Loucy (cell line): Measurements from ENCODE around the gene LTBP1.
"Not testable (repeated sequence)": the region's sequence is repeated elsewhere in the genome, so short reads cannot be mapped to it uniquely, and the experiment has no call there.

Experiments
- H2AFZ ChIP-seq: fragments of 200-600 bp; sonication (generic); 2 replicates; pipeline ENCODE4 v1.6.0; 2016; ENCODE audit warnings: antibody characterized with exemption, mild to moderate bottlenecking, low read length, moderate library complexity
- H3F3A ChIP-seq: fragments of 200-600 bp; 2 replicates; pipeline ENCODE4 v1.6.0; 2016; ENCODE audit warnings: antibody characterized with exemption, low read depth, mild to moderate bottlenecking
- H3K27me3 ChIP-seq: fragments of 200-600 bp; sonication (generic); 2 replicates; pipeline ENCODE4 v1.6.1; 2014; ENCODE audit warnings: low read length, mild to moderate bottlenecking; ENCODE audit not compliant: insufficient read depth, poor library complexity, severe bottlenecking
- H3K36me3 ChIP-seq: fragments of 200-600 bp; sonication (generic); 2 replicates; pipeline ENCODE4 v1.6.1; 2016; ENCODE audit warnings: low read length; ENCODE audit not compliant: insufficient read depth
- H3K4me1 ChIP-seq: fragments of 200-600 bp; sonication (generic); 2 replicates; pipeline ENCODE4 v1.5.1; 2014; ENCODE audit warnings: low read length, mild to moderate bottlenecking; ENCODE audit not compliant: insufficient read depth, poor library complexity, severe bottlenecking
- H3K4me2 ChIP-seq: fragments of 200-600 bp; sonication (generic); 2 replicates; pipeline ENCODE4 v1.6.0; 2014; ENCODE audit warnings: antibody characterized with exemption, low read length, low read depth, mild to moderate bottlenecking; ENCODE audit not compliant: poor library complexity, severe bottlenecking
- H3K4me3 ChIP-seq: fragments of 200-600 bp; sonication (generic); 2 replicates; pipeline ENCODE4 v1.5.1; 2014; ENCODE audit warnings: low read length, mild to moderate bottlenecking, mixed read lengths; ENCODE audit not compliant: poor library complexity, severe bottlenecking
- H3K79me2 ChIP-seq: fragments of 200-600 bp; sonication (generic); 2 replicates; pipeline ENCODE4 v1.6.1; 2014; ENCODE audit warnings: low read length; ENCODE audit not compliant: insufficient read depth
- H3K9ac ChIP-seq: fragments of 200-600 bp; sonication (generic); 2 replicates; pipeline ENCODE4 v1.6.0; 2014; ENCODE audit warnings: mild to moderate bottlenecking, low read depth, low read length, moderate library complexity; ENCODE audit not compliant: poor library complexity, severe bottlenecking
- H3K9me2 ChIP-seq: fragments of 200-600 bp; sonication (generic); replicated peaks from 2 replicates; pipeline ENCODE4 v1.6.1; 2016; ENCODE audit warnings: low read depth, low read length, mixed read lengths
- H3K9me3 ChIP-seq: fragments of 200-600 bp; sonication (generic); 2 replicates; pipeline ENCODE4 v1.6.1; 2014; ENCODE audit warnings: mild to moderate bottlenecking, antibody characterized with exemption, low read length, low read depth; ENCODE audit not compliant: insufficient read depth
- H4K20me1 ChIP-seq: fragments of 200-600 bp; sonication (generic); 2 replicates; pipeline ENCODE4 v1.6.0; 2014; ENCODE audit warnings: antibody characterized with exemption, low read length, mild to moderate bottlenecking; ENCODE audit not compliant: insufficient read depth, poor library complexity, severe bottlenecking
- EZH2phosphoT487 ChIP-seq: fragments of 200-600 bp; IDR thresholded peaks from 2 replicates; pipeline ENCODE4 v1.6.1; 2018; ENCODE audit warnings: antibody characterized with exemption, mild to moderate bottlenecking, moderate library complexity, borderline replicate concordance
- TF ChIP-seq, protein P1 (sequence below): fragments of 200-600 bp; sonication (generic); conservative IDR thresholded peaks from 2 replicates; pipeline ENCODE4 v1.5.1; 2014; ENCODE audit warnings: mild to moderate bottlenecking, antibody characterized with exemption, low read length

The LTBP1 gene

GRCh38 chr2:33388996-33389395, 442.2 kb downstream of the LTBP1 start:
- H2AFZ ChIP-seq = no peak overlapping the region
- no peaks in the 10 kb centered on the region for H3K9me3 ChIP-seq

GRCh38 chr2:33389695-33390094, 442.9 kb downstream of the LTBP1 start:
- H3K36me3 ChIP-seq, H3F3A ChIP-seq, H3K9me3 ChIP-seq, H3K9ac ChIP-seq, H3K79me2 ChIP-seq, H4K20me1 ChIP-seq, H3K4me2 ChIP-seq, H3K4me3 ChIP-seq, H3K9me2 ChIP-seq, H3K27me3 ChIP-seq, H2AFZ ChIP-seq, H3K4me1 ChIP-seq: not testable (repeated sequence)

More at GRCh38 chr2:33388996-33389395, 442.2 kb downstream of the LTBP1 start:
- H4K20me1 ChIP-seq = no peaks in the 10 kb centered on the region
- no peaks in the 10 kb centered on the region for H3K27me3 ChIP-seq
- H3K4me1 ChIP-seq = no peaks in the 10 kb centered on the region
- TF ChIP-seq, protein P1, sequence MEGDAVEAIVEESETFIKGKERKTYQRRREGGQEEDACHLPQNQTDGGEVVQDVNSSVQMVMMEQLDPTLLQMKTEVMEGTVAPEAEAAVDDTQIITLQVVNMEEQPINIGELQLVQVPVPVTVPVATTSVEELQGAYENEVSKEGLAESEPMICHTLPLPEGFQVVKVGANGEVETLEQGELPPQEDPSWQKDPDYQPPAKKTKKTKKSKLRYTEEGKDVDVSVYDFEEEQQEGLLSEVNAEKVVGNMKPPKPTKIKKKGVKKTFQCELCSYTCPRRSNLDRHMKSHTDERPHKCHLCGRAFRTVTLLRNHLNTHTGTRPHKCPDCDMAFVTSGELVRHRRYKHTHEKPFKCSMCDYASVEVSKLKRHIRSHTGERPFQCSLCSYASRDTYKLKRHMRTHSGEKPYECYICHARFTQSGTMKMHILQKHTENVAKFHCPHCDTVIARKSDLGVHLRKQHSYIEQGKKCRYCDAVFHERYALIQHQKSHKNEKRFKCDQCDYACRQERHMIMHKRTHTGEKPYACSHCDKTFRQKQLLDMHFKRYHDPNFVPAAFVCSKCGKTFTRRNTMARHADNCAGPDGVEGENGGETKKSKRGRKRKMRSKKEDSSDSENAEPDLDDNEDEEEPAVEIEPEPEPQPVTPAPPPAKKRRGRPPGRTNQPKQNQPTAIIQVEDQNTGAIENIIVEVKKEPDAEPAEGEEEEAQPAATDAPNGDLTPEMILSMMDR = no peak
- TF ChIP-seq EZH2phosphoT487 = no peak
- H3K9me2 ChIP-seq = no peaks in the 10 kb centered on the region
- no peak overlapping the region for H3K4me3 ChIP-seq
- H3K36me3 ChIP-seq = no peaks in the 10 kb centered on the region
- H3K4me2 ChIP-seq = no peak overlapping the region
- H3F3A ChIP-seq = no peaks in the 10 kb centered on the region
- no peaks in the 10 kb centered on the region for H3K79me2 ChIP-seq
- H3K9ac ChIP-seq = no peak overlapping the region

GRCh38 chr2:33391529-33392255, 444.9 kb downstream of the LTBP1 start:
- Histone ChIP-seq H3F3A (no peaks in the 10 kb centered on the region), H3K4me3 (no peak overlapping the region), H2AFZ (no peak overlapping the region), H3K79me2 (no peaks in the 10 kb centered on the region), H3K36me3 (no peaks in the 10 kb centered on the region), H3K9me2 (no peaks in the 10 kb centered on the region), H3K9ac (no peak overlapping the region), H3K4me1 (no peaks in the 10 kb centered on the region), H3K9me3 (no peaks in the 10 kb centered on the region), H4K20me1 (no peaks in the 10 kb centered on the region), H3K4me2 (no peak overlapping the region), H3K27me3 (no peaks in the 10 kb centered on the region)
- no peak for TF ChIP-seq EZH2phosphoT487
- TF ChIP-seq, protein P1 = no peak

DNA sequence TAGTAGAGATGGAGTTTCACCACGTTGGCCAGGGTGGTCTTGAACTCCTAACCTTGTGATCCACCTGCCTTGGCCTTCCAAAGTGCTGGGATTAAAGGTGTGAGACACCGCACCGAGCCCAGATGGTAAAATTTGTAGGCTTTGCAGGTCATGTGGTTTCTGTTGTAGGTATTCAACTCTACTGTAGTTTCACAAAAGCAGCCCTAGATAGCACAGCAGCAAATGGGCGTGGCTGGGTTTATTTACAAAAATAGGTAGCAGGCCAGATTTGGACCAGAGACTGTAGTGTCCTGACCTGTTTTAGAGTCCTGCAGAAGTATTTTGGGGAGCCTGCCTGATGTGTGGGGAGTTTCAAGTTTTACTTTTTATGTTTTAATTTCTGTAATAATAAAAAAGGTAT, 445.6 kb downstream of the LTBP1 start:
- Histone ChIP-seq H3K4me2 (no peak overlapping the region), H3K36me3 (no peaks in the 10 kb centered on the region), H2AFZ (no peak overlapping the region), H3K9me2 (no peaks in the 10 kb centered on the region), H3K4me1 (no peaks in the 10 kb centered on the region), H3K27me3 (no peaks in the 10 kb centered on the region), H4K20me1 (no peaks in the 10 kb centered on the region), H3K9ac (no peak overlapping the region), H3F3A (no peaks in the 10 kb centered on the region), H3K9me3 (no peaks in the 10 kb centered on the region), H3K79me2 (no peaks in the 10 kb centered on the region), H3K4me3 (no peak overlapping the region)
- TF ChIP-seq, protein P1 = no peak
- TF ChIP-seq EZH2phosphoT487 = no peak
